ENCODE measurements around the gene PARVG. TPM values are rescaled to one million over a fixed set of nuclear protein-coding genes. Genes with fewer than 3 reads are reported as not detected.

Gene PARVG
- total and polyA plus RNA-seq, 12 donors: 1.4 to 61.1 (median 14.8) TPM

DNA sequence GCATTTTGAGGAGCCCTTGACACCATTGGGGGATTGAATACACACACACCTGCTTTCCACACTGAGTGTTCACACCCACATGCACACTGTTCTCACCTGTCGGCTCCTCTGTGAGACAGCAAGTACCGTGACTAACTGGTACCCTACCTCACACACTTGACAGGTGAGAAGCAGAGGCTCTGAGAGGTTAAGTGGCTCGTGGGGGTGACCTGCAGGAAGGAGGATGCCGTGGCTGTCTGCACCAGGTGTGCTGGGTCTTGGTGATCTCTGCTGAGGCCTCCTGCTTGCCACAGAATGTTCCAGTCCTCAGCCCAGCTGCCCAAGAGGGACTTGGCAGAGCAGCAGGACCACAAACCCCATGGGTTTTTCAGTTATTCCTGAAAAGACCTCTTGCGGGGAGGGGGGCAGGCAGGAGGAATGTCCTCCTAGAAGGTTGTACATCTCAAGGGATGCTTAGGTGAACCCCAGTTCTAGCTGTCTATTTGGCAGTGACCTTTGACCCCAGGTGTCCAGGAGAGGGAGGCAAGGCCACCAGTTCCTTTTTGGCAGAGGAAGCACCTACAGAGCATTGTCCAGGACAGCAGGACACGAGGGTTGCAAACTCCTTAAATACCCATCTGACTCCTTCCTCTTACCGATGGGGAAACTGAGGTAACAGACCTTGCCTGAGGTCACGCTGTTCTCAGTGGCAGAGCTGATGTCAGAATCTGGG is 66.0 kb downstream of the PARVG start:
- no peaks in the 10 kb centered on the region for H3K4me1 ChIP-seq (replicated peaks in 1 of 2)
- H3K4me3 ChIP-seq: no peak overlapping the region
- intact Hi-C loops (cut with DNase I): no loop called here
- no peak for TF ChIP-seq POLR2A (IDR thresholded peaks at IDR 0.05)
- TF ChIP-seq, protein P1, sequence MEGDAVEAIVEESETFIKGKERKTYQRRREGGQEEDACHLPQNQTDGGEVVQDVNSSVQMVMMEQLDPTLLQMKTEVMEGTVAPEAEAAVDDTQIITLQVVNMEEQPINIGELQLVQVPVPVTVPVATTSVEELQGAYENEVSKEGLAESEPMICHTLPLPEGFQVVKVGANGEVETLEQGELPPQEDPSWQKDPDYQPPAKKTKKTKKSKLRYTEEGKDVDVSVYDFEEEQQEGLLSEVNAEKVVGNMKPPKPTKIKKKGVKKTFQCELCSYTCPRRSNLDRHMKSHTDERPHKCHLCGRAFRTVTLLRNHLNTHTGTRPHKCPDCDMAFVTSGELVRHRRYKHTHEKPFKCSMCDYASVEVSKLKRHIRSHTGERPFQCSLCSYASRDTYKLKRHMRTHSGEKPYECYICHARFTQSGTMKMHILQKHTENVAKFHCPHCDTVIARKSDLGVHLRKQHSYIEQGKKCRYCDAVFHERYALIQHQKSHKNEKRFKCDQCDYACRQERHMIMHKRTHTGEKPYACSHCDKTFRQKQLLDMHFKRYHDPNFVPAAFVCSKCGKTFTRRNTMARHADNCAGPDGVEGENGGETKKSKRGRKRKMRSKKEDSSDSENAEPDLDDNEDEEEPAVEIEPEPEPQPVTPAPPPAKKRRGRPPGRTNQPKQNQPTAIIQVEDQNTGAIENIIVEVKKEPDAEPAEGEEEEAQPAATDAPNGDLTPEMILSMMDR (IDR thresholded peaks at IDR 0.05): no peak
- no peaks in the 10 kb centered on the region for H3K27me3 ChIP-seq
- H3K9me3 ChIP-seq (replicated peaks in 1 of 3): no peaks in the 10 kb centered on the region
- H3K36me3 ChIP-seq (replicated peaks in 1 of 2): no peaks in the 10 kb centered on the region
- WGBS, 4 donors: 82 to 90% (median 87%) methylated on average over 4 to 8 of the region's 8 CpGs
- peak in 2 of 7 donors; percentile 3 to 20 for DNase-seq
- no peak overlapping the region for H3K27ac ChIP-seq

DNA sequence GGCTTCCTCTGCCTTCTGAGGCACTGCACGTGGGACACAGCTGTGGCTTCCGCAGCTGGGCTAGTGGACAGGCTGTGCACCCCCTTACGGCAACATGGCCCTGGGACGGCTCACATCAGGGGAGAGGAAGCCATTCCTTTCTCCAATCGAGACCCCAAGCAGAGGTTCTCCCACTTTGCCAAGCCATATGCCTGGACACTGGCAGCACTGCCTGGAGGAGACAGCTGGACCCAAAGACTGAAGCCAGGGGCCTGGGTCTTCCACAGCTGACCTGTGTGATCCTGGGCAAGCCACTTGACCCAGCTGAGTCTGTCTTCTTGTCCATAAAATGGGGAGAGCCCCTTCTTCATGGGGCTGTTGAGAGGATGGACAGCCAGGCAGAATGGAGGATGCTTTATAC is 66.6 kb downstream of the PARVG start:
- 80 to 95% (median 86%) methylated on average over 4 to 5 of the region's 5 CpGs for WGBS, 4 donors
- H3K9me3 ChIP-seq (replicated peaks in 1 of 3): no peaks in the 10 kb centered on the region
- DNase-seq: peak in 1 of 7 donors; percentile 35

DNA sequence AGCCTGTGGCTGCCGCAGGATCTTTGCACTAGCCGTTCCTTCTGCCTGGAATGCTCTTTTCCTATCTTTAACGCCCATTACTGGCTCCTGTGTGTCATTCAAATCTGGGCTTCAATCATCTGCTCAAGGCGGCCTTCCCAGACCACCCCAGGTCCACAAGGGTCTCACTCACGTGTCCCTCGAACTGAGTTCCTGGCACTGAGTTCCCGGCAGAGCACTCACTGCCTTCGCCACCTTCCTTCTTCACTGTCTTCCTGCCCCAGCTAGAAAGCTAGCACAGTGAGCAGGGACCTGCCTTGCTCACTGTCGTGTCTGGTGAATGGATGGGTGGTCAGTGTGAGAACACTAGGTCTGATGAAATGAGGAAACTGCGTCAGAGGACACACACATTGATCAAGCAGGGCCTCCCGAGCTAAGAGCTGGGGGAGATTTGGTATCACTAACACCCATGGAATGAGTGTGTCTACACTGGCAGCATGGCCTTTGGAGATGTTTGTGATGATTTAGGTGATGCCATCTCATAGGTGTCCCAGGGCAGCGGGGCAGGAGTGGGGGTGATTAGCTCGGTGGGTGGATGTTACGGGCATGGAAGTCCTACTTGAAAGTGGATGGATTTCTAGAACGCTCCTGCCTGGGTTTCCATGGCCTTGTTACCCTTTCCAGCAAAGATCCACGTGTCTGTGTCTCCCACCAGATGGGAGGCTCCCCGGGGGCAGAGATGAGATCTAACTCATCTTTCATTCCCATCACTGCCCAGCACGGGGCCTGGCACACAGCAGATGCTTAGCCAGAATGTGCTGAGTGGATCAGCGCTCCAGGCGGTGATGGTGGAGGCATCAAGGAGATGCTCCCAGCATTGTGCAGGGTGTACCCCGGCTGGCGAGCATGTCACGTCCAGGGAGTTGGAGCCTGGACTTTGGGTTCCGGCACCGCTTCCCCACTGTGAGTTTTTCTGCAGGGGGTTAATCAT is 67.5 kb downstream of the PARVG start:
- WGBS, 4 donors: 85 to 93% (median 91%) methylated on average over 22 to 25 of the region's 25 CpGs

More for the DNA sequence above, 66.6 kb downstream of the PARVG start:
- intact Hi-C loops (cut with DNase I): no loop called here
- Histone ChIP-seq H3K36me3 (replicated peaks in 1 of 2) (no peaks in the 10 kb centered on the region), H3K27me3 (no peaks in the 10 kb centered on the region), H3K27ac (no peak overlapping the region), H3K4me3 (no peak overlapping the region), H3K4me1 (replicated peaks in 1 of 2) (no peaks in the 10 kb centered on the region)
- TF ChIP-seq, protein P1 (IDR thresholded peaks at IDR 0.05): no peak
- TF ChIP-seq POLR2A (IDR thresholded peaks at IDR 0.05): no peak

More for the DNA sequence above, 67.5 kb downstream of the PARVG start:
- no peaks in the 10 kb centered on the region for H3K4me1 ChIP-seq (replicated peaks in 1 of 2)
- no peak overlapping the region for H3K4me3 ChIP-seq
- H3K36me3 ChIP-seq (replicated peaks in 1 of 2): no peaks in the 10 kb centered on the region
- no peak overlapping the region for H3K27ac ChIP-seq
- DNase-seq: peak in 2 of 7 donors; percentile 7 to 23
- intact Hi-C loops (cut with DNase I): no loop called here
- no peaks in the 10 kb centered on the region for H3K27me3 ChIP-seq
- no peak for TF ChIP-seq POLR2A (IDR thresholded peaks at IDR 0.05)
- TF ChIP-seq, protein P1 (IDR thresholded peaks at IDR 0.05): no peak
- no peaks in the 10 kb centered on the region for H3K9me3 ChIP-seq (replicated peaks in 1 of 3)
